GM23248 (cell line): ENCODE data around the gene SYNPO2. TPM values are rescaled to one million over a fixed set of nuclear protein-coding genes. Genes with fewer than 3 reads are reported as not detected.

Experiments used
- DNase-seq: peaks from one replicate; pipeline ENCODE4 v3.0.0-alpha.2; 2015
- H2AFZ ChIP-seq: fragments of 200-600 bp; sonication (generic); 2 replicates; pipeline ENCODE4 v1.6.1; 2016; ENCODE audit warnings: antibody characterized with exemption
- H3F3A ChIP-seq: fragments of 200-600 bp; sonication (generic); 2 replicates; pipeline ENCODE4 v1.6.1; 2016; ENCODE audit warnings: mild to moderate bottlenecking, antibody characterized with exemption, mixed run types; ENCODE audit not compliant: insufficient read depth
- H3K27ac ChIP-seq: fragments of 200-600 bp; sonication (generic); 2 replicates; pipeline ENCODE4 v1.5.1; 2016; ENCODE audit warnings: mild to moderate bottlenecking
- H3K27me3 ChIP-seq: fragments of 200-600 bp; sonication (generic); replicated peaks from 2 replicates; pipeline ENCODE4 v1.6.1; 2016; ENCODE audit warnings: mild to moderate bottlenecking; ENCODE audit not compliant: insufficient read depth
- H3K36me3 ChIP-seq: fragments of 200-600 bp; sonication (generic); 2 replicates; pipeline ENCODE4 v1.6.1; 2016; ENCODE audit warnings: low read depth, mild to moderate bottlenecking
- H3K4me1 ChIP-seq: fragments of 200-600 bp; sonication (generic); 2 replicates; pipeline ENCODE4 v1.6.1; 2016; ENCODE audit warnings: mild to moderate bottlenecking; ENCODE audit not compliant: insufficient read depth
- H3K4me2 ChIP-seq: fragments of 200-600 bp; sonication (generic); one replicate; pipeline ENCODE4 v1.6.1; 2016; ENCODE audit warnings: mild to moderate bottlenecking; ENCODE audit not compliant: unreplicated experiment
- H3K4me3 ChIP-seq: fragments of 200-600 bp; sonication (generic); 2 replicates; pipeline ENCODE4 v1.5.1; 2016; ENCODE audit warnings: mild to moderate bottlenecking
- H3K79me2 ChIP-seq: fragments of 200-600 bp; sonication (generic); 2 replicates; pipeline ENCODE4 v1.6.1; 2016; ENCODE audit warnings: mild to moderate bottlenecking; ENCODE audit not compliant: insufficient read depth
- H3K9ac ChIP-seq: fragments of 200-600 bp; sonication (generic); 2 replicates; pipeline ENCODE4 v1.6.1; 2016; ENCODE audit warnings: mild to moderate bottlenecking
- H3K9me2 ChIP-seq: fragments of 200-600 bp; sonication (generic); 2 replicates; pipeline ENCODE4 v1.6.1; 2016; ENCODE audit warnings: mixed run types, mild to moderate bottlenecking, moderate library complexity; ENCODE audit not compliant: insufficient read depth
- H3K9me3 ChIP-seq: fragments of 200-600 bp; sonication (generic); one replicate; pipeline ENCODE4 v1.6.1; 2017; ENCODE audit warnings: low read depth
- H4K20me1 ChIP-seq: fragments of 200-600 bp; sonication (generic); 2 replicates; pipeline ENCODE4 v1.6.0; 2016; ENCODE audit not compliant: insufficient read depth
- EZH2 ChIP-seq: fragments of 200-600 bp; sonication (generic); IDR thresholded peaks from 2 replicates; pipeline ENCODE4 v1.6.1; 2018; ENCODE audit warnings: antibody characterized with exemption, mild to moderate bottlenecking; ENCODE audit not compliant: insufficient read depth, poor library complexity, severe bottlenecking
- EZH2phosphoT487 ChIP-seq: fragments of 200-600 bp; sonication (generic); IDR thresholded peaks from 2 replicates; pipeline ENCODE4 v1.6.1; 2018; ENCODE audit warnings: antibody characterized with exemption, moderate library complexity, mild to moderate bottlenecking, low read depth; ENCODE audit not compliant: insufficient read depth
- WGBS, 2 experiments: methylation state at CpG; one replicate each; pipeline ENCODE4 v1.1.6; 2015 to 2017; ENCODE audit warnings: low lambda C conversion rate in 2 of 2, low coverage in 1 of 2; ENCODE audit errors: missing lambda C conversion rate in 2 of 2; 5-methylcytosine and 5-hydroxymethylcytosine counted together
- in situ Hi-C: fragments of 300-500 bp; cut with MboI; formaldehyde crosslinking; loops from 2 replicates; pipeline ENCODE4 v1.15.0; 2020
- polyA plus RNA-seq: library from polyadenylated mRNA; unstranded; fragments of >200 nt; fragmentation: Nextera tagmentation; extraction: Ambion mirVana; gene quantifications from 2 replicates; pipeline ENCODE4 v1.2.1, GENCODE V29; 2016
- total RNA-seq: library from RNA; depleted of rRNA; stranded (reverse); fragments of >200 nt; shearing (Covaris generic); gene quantifications from 2 replicates; pipeline ENCODE4 v1.2.3, GENCODE V29; 2014; rRNA removed

The SYNPO2 gene
- total and polyA plus RNA-seq, 2 experiments from 2014 or later: 3.1 to 5.0 TPM

GRCh38 chr4:119106036-119107000 lies 217.7 kb downstream of the SYNPO2 start:
- no peaks in the 10 kb centered on the region for H3K36me3 ChIP-seq
- H3K27ac ChIP-seq: peak overlapping the region; percentile 37
- H3K79me2 ChIP-seq: no peaks in the 10 kb centered on the region
- TF ChIP-seq EZH2phosphoT487 (no peak), EZH2 (no peak)
- H3F3A ChIP-seq: 0 out of 2 replicates have a peak, but pooled peaks cover 17% of the 10 kb centered on the region
- peaks cover 37% of the 10 kb centered on the region for H3K4me1 ChIP-seq
- peak overlapping the region; percentile 52 for H3K4me2 ChIP-seq
- no peaks in the 10 kb centered on the region for H3K9me2 ChIP-seq
- no peaks in the 10 kb centered on the region for H3K9me3 ChIP-seq
- peak overlapping the region; percentile 27; the same call in 1 of the 2 replicates for H2AFZ ChIP-seq
- no peaks in the 10 kb centered on the region for H4K20me1 ChIP-seq
- no peak overlapping the region for H3K9ac ChIP-seq
- in situ Hi-C loops: no loop called here
- no peak overlapping the region for H3K4me3 ChIP-seq
- H3K27me3 ChIP-seq: no peaks in the 10 kb centered on the region
- WGBS, 2 experiments: 57 to 61% methylated on average over 4 of the region's 4 CpGs
- peak; percentile 70 for DNase-seq

GRCh38 chr4:119110121-119110520 lies 221.5 kb downstream of the SYNPO2 start:
- H3K79me2 ChIP-seq: no peaks in the 10 kb centered on the region
- H3K9me3 ChIP-seq: no peaks in the 10 kb centered on the region
- no peak overlapping the region for H2AFZ ChIP-seq
- H3K9me2 ChIP-seq: no peaks in the 10 kb centered on the region
- DNase-seq: no peak
- no peaks in the 10 kb centered on the region for H3K36me3 ChIP-seq
- no peak for TF ChIP-seq EZH2phosphoT487
- no peak for TF ChIP-seq EZH2
- H3K4me3 ChIP-seq: no peak overlapping the region
- in situ Hi-C loops: no loop called here
- H3K27ac ChIP-seq: no peak overlapping the region
- no peaks in the 10 kb centered on the region for H4K20me1 ChIP-seq
- no peak overlapping the region for H3K4me2 ChIP-seq
- peaks cover 34% of the 10 kb centered on the region for H3K4me1 ChIP-seq
- 90 to 98% methylated on average over 2 of the region's 2 CpGs for WGBS, 2 experiments
- H3K9ac ChIP-seq: no peak overlapping the region
- peaks cover 25% of the 10 kb centered on the region for H3F3A ChIP-seq
- no peaks in the 10 kb centered on the region for H3K27me3 ChIP-seq

Other genes with a start within 250 kb of the SYNPO2 start
- 8.9 and 21.9 TPM in 2 replicates for gene METTL14, start 203.5 kb upstream of the SYNPO2 start, total RNA-seq
- gene METTL14, start 203.5 kb upstream of the SYNPO2 start, polyA plus RNA-seq: 38.9 and 41.4 TPM in 2 replicates
- 148 and 166 TPM in 2 replicates for gene SEC24D, start 52.7 kb upstream of the SYNPO2 start, total RNA-seq
- gene SEC24D, start 52.7 kb upstream of the SYNPO2 start, polyA plus RNA-seq: 131 and 136 TPM in 2 replicates
- 0.22 TPM in 1 of 2 replicates, not detected in the other for gene MYOZ2, start 247.0 kb downstream of the SYNPO2 start, total RNA-seq
- gene MYOZ2, start 247.0 kb downstream of the SYNPO2 start, polyA plus RNA-seq: 0.35 and 0.59 TPM in 2 replicates